Ishikawa (cell line): ENCODE data around the gene MBD3.

ENCODE experiments used
- CEBPB ChIP-seq: IDR thresholded peaks from 2 replicates; pipeline ENCODE4 v1.6.1; 2012
- CREB1 ChIP-seq: IDR thresholded peaks from 2 replicates; pipeline ENCODE4 v1.6.1; 2012; ENCODE audit warnings: low read depth
- EGR1 ChIP-seq: IDR thresholded peaks from 2 replicates; pipeline ENCODE4 v1.6.1; 2012
- EP300 ChIP-seq: IDR thresholded peaks from 2 replicates; pipeline ENCODE4 v1.6.1; 2012; ENCODE audit warnings: borderline replicate concordance
- FOXM1 ChIP-seq: IDR thresholded peaks from 2 replicates; pipeline ENCODE4 v1.6.1; 2012; ENCODE audit warnings: low read depth, borderline replicate concordance
- NFIC ChIP-seq: IDR thresholded peaks from 2 replicates; pipeline ENCODE4 v1.6.1; 2012
- RAD21 ChIP-seq: IDR thresholded peaks from 2 replicates; pipeline ENCODE4 v1.6.1; 2012; ENCODE audit warnings: low read depth
- REST ChIP-seq: IDR thresholded peaks from 2 replicates; pipeline ENCODE4 v1.6.1; 2012; ENCODE audit warnings: low read depth, mild to moderate bottlenecking
- TAF1 ChIP-seq: IDR thresholded peaks from 2 replicates; pipeline ENCODE4 v1.6.1; 2012; ENCODE audit warnings: low read depth, mild to moderate bottlenecking
- TCF12 ChIP-seq: IDR thresholded peaks from 2 replicates; pipeline ENCODE4 v1.6.1; 2012; ENCODE audit warnings: low read depth
- USF1 ChIP-seq: IDR thresholded peaks from 2 replicates; pipeline ENCODE4 v1.6.1; 2012
- YY1 ChIP-seq: IDR thresholded peaks from 2 replicates; pipeline ENCODE4 v1.6.1; 2012; ENCODE audit warnings: low read depth
- ZBTB7A ChIP-seq: IDR thresholded peaks from 2 replicates; pipeline ENCODE4 v1.6.1; 2012; ENCODE audit warnings: low read depth

- TF ChIP-seq RAD21: no peak
- TF ChIP-seq FOXM1: no peak
- no peak for TF ChIP-seq EP300
- TF ChIP-seq CREB1: no peak
- no peak for TF ChIP-seq TCF12
- no peak for TF ChIP-seq ZBTB7A
- TF ChIP-seq REST: no peak
- no peak for TF ChIP-seq CEBPB
- TF ChIP-seq YY1: no peak
- TF ChIP-seq TAF1: no peak
- no peak for TF ChIP-seq USF1
- no peak for TF ChIP-seq EGR1
- TF ChIP-seq NFIC: no peak
These were observed 40.7 kb upstream of the MBD3 start for GRCh38 chr19:1633269-1633826.
